HG03442 (cell line): Measurements from ENCODE around the gene IFT122.

ENCODE experiments used
- ATAC-seq: cut with Tn5 transposase; IDR thresholded peaks from one replicate; pipeline ENCODE4 v1.9.1; 2021; ENCODE audit warnings: mild to moderate bottlenecking, moderate library complexity; ENCODE audit not compliant: unreplicated experiment

The IFT122 gene

GRCh38 chr3:129553719-129554118 is 113.7 kb downstream of the IFT122 start:
- ATAC-seq, result no peak

DNA sequence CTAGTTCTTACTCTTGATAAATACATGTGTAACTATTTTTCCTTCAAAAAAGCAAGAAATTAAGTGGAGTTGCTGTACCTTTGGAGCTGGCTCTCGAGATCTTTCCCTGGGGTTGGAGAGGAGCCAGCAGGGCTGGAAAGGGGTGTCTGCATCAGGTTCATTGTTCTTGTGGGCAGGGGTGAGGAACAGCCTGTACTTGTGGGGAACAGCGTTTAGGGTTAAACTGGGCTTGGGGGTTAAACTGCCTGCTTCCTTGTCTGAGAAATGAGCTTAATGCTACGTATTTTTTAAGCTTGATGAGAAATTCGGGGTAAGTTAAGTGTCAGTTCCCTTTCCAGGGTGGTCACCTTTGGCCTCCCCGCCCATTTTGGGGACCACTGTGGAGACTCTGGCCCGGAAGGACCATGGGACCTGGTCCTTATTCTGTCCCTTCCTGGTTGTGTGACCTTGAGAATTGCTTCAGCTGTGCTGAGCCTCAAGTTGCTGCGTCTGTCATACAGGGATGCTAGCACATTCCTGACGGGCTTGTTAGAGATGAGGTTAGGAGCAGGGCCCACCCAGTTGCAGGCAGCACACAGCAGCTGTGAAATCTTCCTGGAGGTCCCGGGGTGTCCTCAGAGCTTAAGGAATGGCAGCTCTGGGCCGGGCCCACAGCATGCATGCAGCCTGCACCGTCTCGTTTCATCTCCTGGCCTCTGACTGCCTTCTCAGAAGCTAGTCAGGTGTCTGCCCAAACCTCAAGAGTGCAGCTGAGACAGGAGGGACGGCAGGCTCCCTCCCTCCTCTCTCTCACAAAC is 114.5 kb downstream of the IFT122 start:
- no peak for ATAC-seq

DNA sequence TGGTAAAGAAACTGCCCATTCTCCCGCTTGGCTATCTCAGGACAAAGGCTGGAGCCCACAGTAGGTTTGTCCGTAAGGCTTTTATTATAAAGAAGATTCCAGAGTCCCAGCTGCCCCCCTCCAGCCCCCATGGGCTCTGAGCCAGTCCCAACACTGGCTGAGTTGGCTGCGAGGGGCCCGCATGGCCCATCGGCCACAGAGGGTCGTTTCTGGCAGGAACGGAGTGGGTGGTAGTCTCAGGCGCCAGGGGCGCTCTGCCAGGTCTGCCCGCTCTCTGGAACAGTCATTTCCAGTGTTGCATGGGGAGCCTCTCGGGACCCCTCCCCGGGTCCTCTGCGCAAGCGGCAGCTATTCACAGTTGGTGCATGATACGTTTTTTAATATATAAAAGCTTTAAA is 115.1 kb downstream of the IFT122 start:
- no peak for ATAC-seq

DNA sequence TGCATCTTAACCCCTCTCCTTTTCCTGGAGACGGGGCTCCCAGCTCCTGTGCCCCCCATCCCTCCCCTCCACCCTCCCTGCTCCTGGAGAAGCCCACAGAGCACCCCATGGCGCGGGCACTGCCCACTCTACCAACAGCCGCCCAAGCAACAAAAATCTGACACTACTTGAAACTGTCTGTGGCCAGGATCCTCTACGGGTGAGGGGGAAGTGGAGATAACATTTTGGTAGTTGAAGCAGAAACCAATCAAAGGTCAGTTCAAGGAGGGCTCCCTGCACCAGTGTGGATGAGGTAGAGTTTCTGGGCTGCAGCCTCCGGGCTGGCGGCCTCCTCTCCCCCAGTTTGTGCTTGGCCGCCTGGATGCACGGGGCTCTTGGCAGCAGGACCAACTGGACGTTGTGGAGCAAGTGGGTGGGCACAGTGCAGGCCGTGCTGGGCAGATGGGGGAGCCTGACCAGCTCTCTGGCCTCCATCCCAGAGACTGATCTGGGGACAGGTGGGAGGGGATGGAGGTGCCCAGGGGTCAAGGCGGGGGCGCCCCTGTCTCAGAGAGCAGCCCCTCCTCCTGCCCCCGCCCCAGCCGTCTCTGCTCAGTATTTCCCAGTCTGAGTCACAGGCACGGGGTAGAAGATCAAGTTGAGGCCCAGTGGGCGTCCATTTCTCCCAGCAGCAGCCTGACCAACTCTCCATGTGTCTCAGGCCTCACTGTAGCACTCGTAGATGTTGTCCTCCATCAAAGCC is 115.8 kb downstream of the IFT122 start:
- no peak for ATAC-seq

- ATAC-seq, result no peak
These were observed 116.3 kb downstream of the IFT122 start for GRCh38 chr3:129556358-129556695.

DNA sequence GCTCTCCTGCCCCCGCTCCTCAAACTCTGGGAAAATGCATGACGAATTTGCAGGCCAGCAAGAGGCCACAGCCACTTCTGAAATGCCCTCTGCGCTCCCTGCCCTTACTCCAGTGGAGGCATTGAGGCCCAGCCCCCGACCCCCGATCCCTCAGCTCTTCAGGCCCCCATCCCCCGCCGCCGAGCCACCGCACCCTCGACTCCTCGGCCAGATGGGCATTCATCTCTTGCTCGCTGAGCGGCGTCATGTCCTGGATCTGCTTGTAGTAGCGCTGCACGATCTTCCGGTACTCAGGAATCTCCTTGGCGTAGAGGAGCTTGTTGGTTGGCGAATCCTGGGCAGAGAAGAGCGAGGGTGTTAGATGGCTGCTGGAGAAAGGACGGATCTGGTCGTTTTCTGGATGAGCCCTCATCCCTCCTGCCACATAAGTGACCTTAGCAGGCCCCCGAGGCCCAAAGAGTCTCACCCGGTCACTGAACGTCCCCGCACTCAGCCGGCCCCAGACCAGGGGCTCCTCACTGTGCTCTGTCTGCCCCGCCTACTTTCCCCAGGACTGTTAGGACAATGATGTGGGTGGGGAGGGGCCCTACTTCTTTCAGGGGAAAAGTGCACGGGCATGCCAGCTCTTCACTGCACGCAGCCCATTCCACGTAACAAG is 117.0 kb downstream of the IFT122 start:
- ATAC-seq, result no peak

DNA sequence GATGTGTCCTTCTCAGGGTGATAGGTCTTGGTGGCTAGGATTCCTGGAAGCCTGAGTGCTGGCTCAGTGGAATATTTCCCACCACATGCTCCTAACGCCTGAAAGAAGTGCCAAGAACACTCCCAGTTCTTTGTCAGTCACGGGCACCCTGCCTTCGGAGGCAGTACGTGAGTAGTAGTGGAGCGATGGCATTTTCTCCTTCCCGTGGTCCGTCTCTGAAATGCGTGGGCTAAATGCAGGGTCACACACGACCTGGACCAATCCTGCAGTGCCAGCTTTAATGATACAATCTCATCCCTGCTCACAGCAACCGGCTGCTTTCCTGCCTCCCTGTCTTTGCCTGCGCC is 117.5 kb downstream of the IFT122 start:
- ATAC-seq, result no peak

- no peak for ATAC-seq
These were observed 118.2 kb downstream of the IFT122 start for GRCh38 chr3:129558081-129558771.

- no peak for ATAC-seq
These were observed 118.9 kb downstream of the IFT122 start for GRCh38 chr3:129558772-129559564.

DNA sequence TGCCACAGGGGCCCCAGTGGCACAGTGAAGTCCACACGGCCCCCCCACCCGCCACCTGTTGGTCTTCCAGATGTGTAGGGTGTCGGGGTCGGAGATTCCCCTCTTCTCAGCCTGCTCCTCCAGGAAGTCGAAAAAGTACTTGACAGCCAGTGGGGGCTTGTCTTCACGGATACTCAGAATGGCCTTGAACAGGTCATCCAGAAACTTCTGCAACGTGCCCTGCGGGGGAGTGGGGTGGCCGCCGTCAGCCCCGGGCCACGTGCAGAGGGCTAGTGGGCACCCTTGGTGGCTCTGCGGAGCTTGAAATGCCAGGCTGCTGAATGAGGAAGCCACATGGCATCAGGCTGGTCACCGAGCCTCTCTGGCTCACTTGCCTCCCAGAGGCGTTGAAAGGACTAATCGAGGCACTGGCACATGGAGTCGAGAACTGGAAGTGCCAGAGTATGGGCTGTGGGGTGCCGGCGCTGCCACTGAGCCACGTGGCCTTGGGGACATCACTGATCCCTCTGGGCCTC is 119.6 kb downstream of the IFT122 start:
- no peak for ATAC-seq

GRCh38 chr3:129560269-129560787 is 120.3 kb downstream of the IFT122 start:
- no peak for ATAC-seq

DNA sequence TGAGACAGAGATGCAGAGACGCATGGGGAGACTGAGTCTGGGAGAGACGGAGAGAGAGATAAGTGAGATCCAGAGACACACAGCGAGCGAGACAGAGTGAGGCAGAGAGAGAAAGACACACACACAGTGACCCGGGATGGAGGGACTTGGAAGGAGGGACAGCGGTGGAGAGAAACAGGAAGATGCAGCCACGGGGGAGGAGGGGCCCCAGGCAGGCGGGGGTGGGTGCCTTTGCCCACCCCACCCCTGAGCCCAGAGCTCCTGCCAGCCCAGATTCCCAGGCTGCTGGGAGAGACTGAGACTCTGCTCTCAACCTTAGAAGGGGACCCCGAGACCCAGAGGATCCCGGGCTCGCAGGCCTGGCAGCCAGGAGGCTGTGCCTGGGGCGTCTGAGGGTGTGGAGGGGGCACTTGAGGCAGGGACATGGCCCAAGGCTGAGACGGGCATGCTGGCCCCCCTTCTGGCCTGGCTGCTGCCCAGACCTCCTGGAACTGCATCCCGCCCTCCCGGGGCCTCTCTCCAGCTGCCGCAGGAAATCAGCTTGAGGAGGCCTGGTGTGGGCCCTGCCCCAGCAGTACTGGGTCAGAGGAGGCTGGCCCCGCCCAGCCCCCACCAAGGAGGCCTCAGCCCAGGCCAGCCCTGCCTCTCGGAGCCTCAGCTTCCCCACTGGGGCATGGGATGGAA is 121.0 kb downstream of the IFT122 start:
- ATAC-seq, result no peak

- no peak for ATAC-seq
These were observed 121.7 kb downstream of the IFT122 start for GRCh38 chr3:129561619-129562248.

- no peak for ATAC-seq
These were observed 122.8 kb downstream of the IFT122 start for GRCh38 chr3:129562803-129563202.

GRCh38 chr3:129563332-129563731 is 123.3 kb downstream of the IFT122 start:
- ATAC-seq, result no peak

GRCh38 chr3:129563850-129564535 is 124.0 kb downstream of the IFT122 start:
- no peak for ATAC-seq

DNA sequence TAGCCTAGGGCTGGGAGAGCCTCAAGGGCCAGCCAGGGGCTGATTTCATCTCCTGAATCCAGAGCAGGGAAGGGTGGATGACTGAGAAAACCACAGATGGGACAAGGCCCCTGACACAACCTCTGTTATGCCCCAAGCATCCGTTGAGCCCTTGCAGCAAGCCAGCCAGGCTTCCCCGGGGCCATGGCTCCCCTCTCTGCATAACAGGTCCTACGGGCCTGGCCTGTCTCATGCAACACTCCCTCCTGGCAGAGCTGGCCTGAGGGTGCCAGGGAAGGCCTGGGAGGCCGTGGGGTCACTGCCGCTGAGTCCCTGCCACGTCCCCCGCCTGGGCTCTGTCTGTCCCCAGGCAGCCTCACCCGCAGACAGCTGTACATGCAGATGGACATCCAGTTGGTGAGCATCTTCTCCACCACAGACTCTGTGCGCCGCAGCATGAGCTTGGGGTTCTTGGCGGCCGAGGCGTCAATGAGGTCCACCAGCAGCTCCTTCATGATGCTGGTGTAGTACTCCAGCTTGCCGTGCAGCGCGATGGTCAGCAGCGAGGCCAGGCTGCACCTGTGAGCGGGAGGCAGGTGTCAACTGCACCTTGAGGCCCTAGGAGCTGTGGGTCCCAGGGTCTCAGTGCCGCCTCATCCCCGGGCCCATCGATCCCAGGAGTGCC is 125.1 kb downstream of the IFT122 start:
- no peak for ATAC-seq

DNA sequence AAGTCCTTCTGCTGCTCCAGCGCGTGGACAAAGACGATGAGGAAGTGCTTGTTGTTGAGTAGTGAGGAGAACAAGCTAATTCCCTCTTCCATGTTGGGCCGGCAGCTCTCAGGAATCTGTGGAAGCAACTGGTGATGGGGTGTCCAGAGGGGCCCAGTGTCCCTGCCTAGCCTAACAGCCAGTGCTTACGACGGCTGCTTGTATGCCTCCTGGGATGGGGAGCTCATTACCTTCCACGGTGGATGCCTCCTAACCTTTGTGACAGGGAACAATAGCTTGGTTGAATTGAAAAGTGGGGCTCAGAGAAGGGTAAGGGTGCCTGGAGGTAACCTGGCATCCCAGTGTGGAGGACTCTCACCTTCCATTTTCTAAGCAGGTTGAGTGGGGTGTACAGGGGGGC is 125.9 kb downstream of the IFT122 start:
- ATAC-seq, result no peak
